Ovary (tissue), 9 donors: Measurements from ENCODE around the gene MAPK8. TPM values are rescaled to one million over a fixed set of nuclear protein-coding genes. Genes with fewer than 3 reads are reported as not detected.

Experiments used
- DNase-seq, 5 donors: peaks; one replicate each; pipeline ENCODE4 v3.0.0-alpha.2; 2019 to 2020
- H3K27ac ChIP-seq, 2 donors: fragments of 200-600 bp; one replicate each; pipeline versions ENCODE4 v1.5.1 to v1.8.0; 2019 to 2022
- H3K27me3 ChIP-seq: fragments of 200-600 bp; one replicate; pipeline ENCODE4 v1.8.0; 2022
- H3K36me3 ChIP-seq: fragments of 200-600 bp; sonication (generic); one replicate; pipeline ENCODE4 v1.5.1; 2019
- H3K4me1 ChIP-seq: one replicate; pipeline ENCODE4 v1.8.1; 2013; ENCODE audit warnings: mild to moderate bottlenecking, moderate library complexity; ENCODE audit not compliant: insufficient read depth
- H3K4me3 ChIP-seq: fragments of 200-600 bp; sonication (generic); one replicate; pipeline ENCODE4 v1.5.1; 2017
- H3K9me3 ChIP-seq, 2 donors: fragments of 200-600 bp in 1 of 2; sonication (generic) in 1 of 2; one replicate each; pipeline versions ENCODE4 v1.5.1 to v1.8.1; 2013 to 2019; ENCODE audit warnings: mild to moderate bottlenecking in 1 of 2, moderate library complexity in 1 of 2
- CTCF ChIP-seq, 3 donors: fragments of 450-650 bp in 2 of 3; fragments of 200-600 bp in 1 of 3; IDR thresholded peaks; one replicate each; pipeline versions ENCODE4 v1.5.1 to v1.8.0; 2016 to 2022; ENCODE audit warnings: antibody characterized with exemption in 3 of 3, mild to moderate bottlenecking in 1 of 3
- EP300 ChIP-seq: sonication (generic); formaldehyde crosslinking; IDR thresholded peaks from one replicate; pipeline ENCODE4 v1.6.1; 2017; ENCODE audit warnings: antibody characterized with exemption
- POLR2A ChIP-seq: fragments of 450-650 bp; IDR thresholded peaks from one replicate; pipeline ENCODE4 v1.6.1; 2017; ENCODE audit warnings: antibody characterized with exemption, mild to moderate bottlenecking, moderate library complexity
- WGBS, 3 donors: extraction: QIAGEN DNeasy Blood & Tissue Kit in 1 of 3; methylation state at CpG; one replicate each; pipeline versions ENCODE4 v1.1.5 to v1.1.7; 2013 to 2017; 5-methylcytosine and 5-hydroxymethylcytosine counted together
- intact Hi-C, 4 donors: fragments of 100-400 bp; cut with DNase I; formaldehyde crosslinking; loops; one replicate each; pipeline versions ENCODE4 v1.11.0 to v1.15.1; 2022 to 2023
- polyA plus RNA-seq, 2 donors: library from polyadenylated mRNA; stranded (reverse); fragments of 200-250 nt in 1 of 2; fragments of 350-450 nt in 1 of 2; fragmentation: Illumina TruSeq in 1 of 2; extraction: RNeasy Lipid Tissue Mini Kit (QIAGEN cat#74804) in 1 of 2; gene quantifications; one replicate each; pipeline ENCODE4 v1.2.3, GENCODE V29; 2013 to 2014
- total RNA-seq, 7 donors: library from RNA; depleted of rRNA in 2 of 7; stranded (reverse); fragments of >200 nt in 2 of 7; fragmentation: NEBNext Ultra II Directional in 3 of 7; extraction: Animal tissue kit (Norgen Biotek cat#: 25700) in 3 of 7; gene quantifications; one replicate each; pipeline versions ENCODE4 v1.1.0 to v1.2.4, GENCODE V29; 2016 to 2023
- donor health status: DM: no; HTN: no; CAD: no; lungs with moderate emphysema.
- donor health status: DM: no; HTN: no; CAD: no.
- donor health status: Bipolar disorder and iron deficiency.
- donor health status: DM: yes; HTN: yes; CAD: no.
- donor health status: DM: no; HTN: no; CAD: no.
- donor health status: DM: yes; HTN: yes; CAD: no.

Gene MAPK8
- total and polyA plus RNA-seq, 9 donors: 21.9 to 110 (median 68.6) TPM

- 79 to 85% (median 81%) methylated on average over 2 of the region's 2 CpGs for WGBS, 3 donors
- Histone ChIP-seq H3K27me3 (no peaks in the 10 kb centered on the region), H3K9me3 (no peaks in the 10 kb centered on the region), H3K36me3 (no peaks in the 10 kb centered on the region), H3K4me3 (no peak overlapping the region), H3K4me1 (no peaks in the 10 kb centered on the region), H3K27ac (no peak overlapping the region)
- intact Hi-C loops: no loop called here
- DNase-seq: no peak
- TF ChIP-seq EP300 (no peak), POLR2A (no peak), CTCF (IDR thresholded peaks at IDR 0.05) (no peak)
Observed at GRCh38 chr10:48294431-48294830, 12.0 kb upstream of the MAPK8 start.

- H3K27me3 ChIP-seq: no peaks in the 10 kb centered on the region
- intact Hi-C loops: no loop called here
- no peak overlapping the region for H3K4me3 ChIP-seq
- H3K36me3 ChIP-seq: no peaks in the 10 kb centered on the region
- DNase-seq: no peak
- TF ChIP-seq EP300: no peak
- no peak for TF ChIP-seq CTCF (IDR thresholded peaks at IDR 0.05)
- TF ChIP-seq POLR2A: no peak
- H3K9me3 ChIP-seq: no peaks in the 10 kb centered on the region
- no peaks in the 10 kb centered on the region for H3K4me1 ChIP-seq
- no peak overlapping the region for H3K27ac ChIP-seq
- WGBS, 3 donors: 72 to 79% (median 77%) methylated on average over 4 of the region's 4 CpGs
Observed at GRCh38 chr10:48296576-48297098, 9.8 kb upstream of the MAPK8 start.

GRCh38 chr10:48299066-48299465 lies 7.4 kb upstream of the MAPK8 start:
- H3K27me3 ChIP-seq: no peaks in the 10 kb centered on the region
- intact Hi-C loops: no loop called here
- no peaks in the 10 kb centered on the region for H3K36me3 ChIP-seq
- 74 to 84% (median 80%) methylated on average over 7 of the region's 7 CpGs for WGBS, 3 donors
- no peaks in the 10 kb centered on the region for H3K9me3 ChIP-seq
- H3K27ac ChIP-seq: no peak overlapping the region
- no peak overlapping the region for H3K4me3 ChIP-seq
- no peaks in the 10 kb centered on the region for H3K4me1 ChIP-seq
- no peak for DNase-seq
- TF ChIP-seq CTCF (IDR thresholded peaks at IDR 0.05) (no peak), POLR2A (no peak), EP300 (no peak)

- intact Hi-C loops: loop anchor here in 1 of 4 donors (10.0 kb wide), 1 partner anchor 1235 kb away; the partner anchor contains the start of gene ERCC6
- DNase-seq: no peak
- no peaks in the 10 kb centered on the region for H3K4me1 ChIP-seq
- TF ChIP-seq EP300: no peak
- no peak for TF ChIP-seq POLR2A
- TF ChIP-seq CTCF (IDR thresholded peaks at IDR 0.05): no peak
- H3K27me3 ChIP-seq: no peaks in the 10 kb centered on the region
- H3K27ac ChIP-seq: no peak overlapping the region
- H3K4me3 ChIP-seq: no peak overlapping the region
- H3K36me3 ChIP-seq: no peaks in the 10 kb centered on the region
- H3K9me3 ChIP-seq: no peaks in the 10 kb centered on the region
- 0 to 95% (median 68%) methylated on average over 1 of the region's 1 CpG for WGBS, 3 donors
Observed at GRCh38 chr10:48299692-48300091, 6.8 kb upstream of the MAPK8 start.
